ENCODE measurements around the gene STARD3. TPM values are rescaled to one million over a fixed set of nuclear protein-coding genes. Genes with fewer than 3 reads are reported as not detected.
A peak's percentile ranks its signal among the peaks of the same experiment; 100 is the strongest.

Gene STARD3
- total and polyA plus RNA-seq, 10 donors, result 59.5 to 166 (median 100) TPM

DNA sequence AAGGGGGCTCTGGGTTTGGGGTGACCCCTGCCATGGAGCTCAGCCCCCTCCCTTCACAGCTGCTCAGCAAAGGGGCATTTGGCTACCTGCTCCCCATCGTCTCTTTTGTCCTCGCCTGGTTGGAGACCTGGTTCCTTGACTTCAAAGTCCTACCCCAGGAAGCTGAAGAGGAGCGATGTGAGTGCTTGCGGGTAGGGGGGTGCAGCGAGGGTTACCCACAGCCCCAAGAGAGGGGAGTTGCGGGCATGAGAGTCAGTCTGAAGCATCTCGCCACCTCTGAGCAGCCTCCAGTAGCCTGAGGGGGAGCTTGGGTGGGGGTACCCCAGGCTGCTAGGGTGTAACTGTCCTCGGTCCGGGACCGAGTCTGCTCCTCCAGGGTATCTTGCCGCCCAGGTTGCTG lies 21.4 kb downstream of the STARD3 start:
- peak; percentile 56 for DNase-seq
- Histone ChIP-seq H3K36me3 (peaks cover 3 to 100% (median 68%) of the 10 kb centered on the region in 6 donors), H3K9me3 (no peaks in the 10 kb centered on the region), H3K27ac (peak overlapping the region in 3 of 8 donors; percentile 76 to 85 (median 76)), H3K4me3 (no peak overlapping the region), H3K4me1 (peaks cover 0 to 81% (median 30%) of the 10 kb centered on the region in 6 donors), H3K27me3 (replicated peaks in 1 of 7) (no peaks in the 10 kb centered on the region)
- TF ChIP-seq POLR2AphosphoS5 (IDR thresholded peaks at IDR 0.05), result no peak
- TF ChIP-seq POLR2A (IDR thresholded peaks at IDR 0.05), result no peak
- TF ChIP-seq, protein P1, sequence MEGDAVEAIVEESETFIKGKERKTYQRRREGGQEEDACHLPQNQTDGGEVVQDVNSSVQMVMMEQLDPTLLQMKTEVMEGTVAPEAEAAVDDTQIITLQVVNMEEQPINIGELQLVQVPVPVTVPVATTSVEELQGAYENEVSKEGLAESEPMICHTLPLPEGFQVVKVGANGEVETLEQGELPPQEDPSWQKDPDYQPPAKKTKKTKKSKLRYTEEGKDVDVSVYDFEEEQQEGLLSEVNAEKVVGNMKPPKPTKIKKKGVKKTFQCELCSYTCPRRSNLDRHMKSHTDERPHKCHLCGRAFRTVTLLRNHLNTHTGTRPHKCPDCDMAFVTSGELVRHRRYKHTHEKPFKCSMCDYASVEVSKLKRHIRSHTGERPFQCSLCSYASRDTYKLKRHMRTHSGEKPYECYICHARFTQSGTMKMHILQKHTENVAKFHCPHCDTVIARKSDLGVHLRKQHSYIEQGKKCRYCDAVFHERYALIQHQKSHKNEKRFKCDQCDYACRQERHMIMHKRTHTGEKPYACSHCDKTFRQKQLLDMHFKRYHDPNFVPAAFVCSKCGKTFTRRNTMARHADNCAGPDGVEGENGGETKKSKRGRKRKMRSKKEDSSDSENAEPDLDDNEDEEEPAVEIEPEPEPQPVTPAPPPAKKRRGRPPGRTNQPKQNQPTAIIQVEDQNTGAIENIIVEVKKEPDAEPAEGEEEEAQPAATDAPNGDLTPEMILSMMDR (IDR thresholded peaks at IDR 0.05 in 8 of 11, conservative IDR thresholded peaks at IDR 0.05 in 3 of 11), result no peak
- intact Hi-C loops (cut with DNase I; ENCODE audit: low total_unique reads), result no loop called here
- WGBS, 5 donors, result 74 to 93% (median 85%) methylated on average over 6 to 11 of the region's 11 CpGs

DNA sequence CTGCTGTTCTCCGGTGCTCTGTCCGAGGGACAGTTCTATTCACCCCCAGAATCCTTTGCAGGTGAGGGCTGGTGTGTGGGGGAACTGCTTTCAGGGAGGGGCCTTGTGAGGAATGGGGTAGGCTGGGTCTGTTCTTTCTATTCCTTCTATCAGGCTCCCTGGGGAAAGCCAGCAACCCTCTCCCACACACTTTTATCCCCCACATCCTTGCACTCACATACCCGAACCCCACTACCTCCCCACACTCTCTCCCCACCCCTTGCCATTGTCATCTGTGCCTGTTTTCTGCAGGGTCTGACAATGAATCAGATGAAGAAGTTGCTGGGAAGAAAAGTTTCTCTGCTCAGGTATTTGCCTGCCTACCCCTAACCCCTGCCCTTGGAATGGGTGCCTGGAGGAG lies 21.8 kb downstream of the STARD3 start:
- H3K4me1 ChIP-seq, result peaks cover 0 to 78% (median 28%) of the 10 kb centered on the region in 6 donors
- 81 to 96% (median 86%) methylated on average over 3 of the region's 3 CpGs for WGBS, 5 donors
- peaks cover 3 to 100% (median 68%) of the 10 kb centered on the region in 6 donors for H3K36me3 ChIP-seq
- H3K9me3 ChIP-seq, result no peaks in the 10 kb centered on the region
- no peak overlapping the region for H3K4me3 ChIP-seq
- no peak for DNase-seq
- TF ChIP-seq, protein P1 (IDR thresholded peaks at IDR 0.05 in 8 of 11, conservative IDR thresholded peaks at IDR 0.05 in 3 of 11), result no peak
- TF ChIP-seq POLR2AphosphoS5 (IDR thresholded peaks at IDR 0.05), result no peak
- no peak for TF ChIP-seq POLR2A (IDR thresholded peaks at IDR 0.05)
- intact Hi-C loops (cut with DNase I; ENCODE audit: low total_unique reads), result no loop called here
- peak overlapping the region in 6 of 8 donors; percentile 20 to 85 (median 70) for H3K27ac ChIP-seq
- no peaks in the 10 kb centered on the region for H3K27me3 ChIP-seq (replicated peaks in 1 of 7)

GRCh38 chr17:39659279-39660010 lies 22.5 kb downstream of the STARD3 start:
- no peaks in the 10 kb centered on the region for H3K27me3 ChIP-seq (replicated peaks in 1 of 7)
- H3K27ac ChIP-seq, result peak overlapping the region in 6 of 8 donors; percentile 20 to 85 (median 70)
- H3K4me3 ChIP-seq, result no peak overlapping the region
- intact Hi-C loops (cut with DNase I; ENCODE audit: low total_unique reads), result no loop called here
- WGBS, 5 donors, result 40 to 50% (median 41%) methylated on average over 14 to 15 of the region's 15 CpGs
- TF ChIP-seq POLR2A (IDR thresholded peaks at IDR 0.05), result no peak
- peak in 2 of 3 donors; percentile 40 to 48 for TF ChIP-seq POLR2AphosphoS5 (IDR thresholded peaks at IDR 0.05)
- TF ChIP-seq, protein P1 (IDR thresholded peaks at IDR 0.05 in 8 of 11, conservative IDR thresholded peaks at IDR 0.05 in 3 of 11), result no peak
- peak; percentile 72 for DNase-seq
- no peaks in the 10 kb centered on the region for H3K9me3 ChIP-seq
- H3K4me1 ChIP-seq, result peaks cover 0 to 71% (median 25%) of the 10 kb centered on the region in 6 donors
- H3K36me3 ChIP-seq, result peaks cover 3 to 99% (median 67%) of the 10 kb centered on the region in 6 donors

GRCh38 chr17:39660011-39660360 lies 23.0 kb downstream of the STARD3 start:
- H3K27me3 ChIP-seq (replicated peaks in 1 of 7), result peaks cover 0 to 4% (median 0%) of the 10 kb centered on the region in 7 donors
- no peaks in the 10 kb centered on the region for H3K9me3 ChIP-seq
- H3K36me3 ChIP-seq, result peaks cover 3 to 93% (median 65%) of the 10 kb centered on the region in 6 donors
- H3K4me3 ChIP-seq, result no peak overlapping the region
- intact Hi-C loops (cut with DNase I; ENCODE audit: low total_unique reads), result no loop called here
- peak overlapping the region in 5 of 8 donors; percentile 48 to 85 (median 76) for H3K27ac ChIP-seq
- WGBS, 5 donors, result 62 to 74% (median 67%) methylated on average over 4 to 5 of the region's 5 CpGs
- peaks cover 0 to 65% (median 25%) of the 10 kb centered on the region in 6 donors for H3K4me1 ChIP-seq
- DNase-seq, result peak; percentile 46
- TF ChIP-seq POLR2A (IDR thresholded peaks at IDR 0.05) (no peak), POLR2AphosphoS5 (IDR thresholded peaks at IDR 0.05) (no peak)
- TF ChIP-seq, protein P1 (IDR thresholded peaks at IDR 0.05 in 8 of 11, conservative IDR thresholded peaks at IDR 0.05 in 3 of 11), result no peak

Data from spleen (tissue), 11 donors.